GM23248 (cell line): ENCODE data around the gene RC3H2.

Experiments
- EZH2 ChIP-seq: fragments of 200-600 bp; sonication (generic); IDR thresholded peaks from 2 replicates; pipeline ENCODE4 v1.6.1; 2018; ENCODE audit warnings: antibody characterized with exemption, mild to moderate bottlenecking; ENCODE audit not compliant: insufficient read depth, poor library complexity, severe bottlenecking
- EZH2phosphoT487 ChIP-seq: fragments of 200-600 bp; sonication (generic); IDR thresholded peaks from 2 replicates; pipeline ENCODE4 v1.6.1; 2018; ENCODE audit warnings: antibody characterized with exemption, moderate library complexity, mild to moderate bottlenecking, low read depth; ENCODE audit not compliant: insufficient read depth

- TF ChIP-seq EZH2phosphoT487, result no peak
- TF ChIP-seq EZH2, result no peak
Measured at GRCh38 chr9:122816163-122816867, 88.8 kb downstream of the RC3H2 start.
